OCI-LY7 (cell line): Measurements from ENCODE around the gene CARMIL1. TPM values are rescaled to one million over a fixed set of nuclear protein-coding genes. Genes with fewer than 3 reads are reported as not detected.

Experiments
- BruUV-seq: library from RNA; stranded (reverse); fragments of 400-500 nt; replicated peaks from 2 replicates; lab custom pipeline; 2021; lab: Mats Ljungman, UMichigan
- CTCF ChIA-PET: fragments of 300-600 bp; sonication (Branson Sonifier 250); formaldehyde crosslinking; loops from one replicate; lab custom pipeline; 2022; ENCODE audit warnings: antibody characterized with exemption; ENCODE audit not compliant: unreplicated experiment; lab: Charles Lee
- POLR2A ChIA-PET: fragments of 300-600 bp; sonication (Branson Sonifier 250); formaldehyde crosslinking; loops from one replicate; lab custom pipeline; 2022; ENCODE audit warnings: antibody characterized with exemption; lab: Charles Lee
- DNase-seq: peaks from one replicate; pipeline ENCODE4 v3.0.0-alpha.2; 2015; ENCODE audit warnings: low spot score
- H2AFZ ChIP-seq: fragments of 200-600 bp; sonication (generic), shearing (Covaris generic); 2 replicates; pipeline ENCODE4 v1.6.1; 2014; ENCODE audit warnings: mild to moderate bottlenecking, antibody characterized with exemption, low read length, moderate library complexity
- H3K27ac ChIP-seq: fragments of 200-600 bp; sonication (generic); 2 replicates; pipeline ENCODE4 v1.5.1; 2014; ENCODE audit warnings: mixed run types, low read depth, mild to moderate bottlenecking, moderate library complexity, low read length, inconsistent platforms; ENCODE audit not compliant: poor library complexity, severe bottlenecking
- H3K36me3 ChIP-seq: fragments of 200-600 bp; sonication (generic); 2 replicates; pipeline ENCODE4 v1.6.1; 2014; ENCODE audit warnings: mild to moderate bottlenecking, antibody characterized with exemption, low read length, moderate library complexity, mixed read lengths; ENCODE audit not compliant: insufficient read depth
- H3K4me1 ChIP-seq: fragments of 200-600 bp; sonication (generic); 2 replicates; pipeline ENCODE4 v1.5.1; 2014; ENCODE audit warnings: mild to moderate bottlenecking, low read length; ENCODE audit not compliant: insufficient read depth, poor library complexity, severe bottlenecking
- H3K4me2 ChIP-seq: fragments of 200-600 bp; sonication (generic); 2 replicates; pipeline ENCODE4 v1.6.1; 2014; ENCODE audit warnings: mild to moderate bottlenecking, low read length
- H3K4me3 ChIP-seq: fragments of 200-600 bp; sonication (generic); 2 replicates; pipeline ENCODE4 v1.5.1; 2014; ENCODE audit warnings: mild to moderate bottlenecking, low read depth, low read length; ENCODE audit not compliant: poor library complexity, severe bottlenecking
- H3K79me2 ChIP-seq: fragments of 200-600 bp; sonication (generic); 2 replicates; pipeline ENCODE4 v1.6.1; 2016; ENCODE audit warnings: low read depth, mild to moderate bottlenecking, low read length, moderate library complexity, mixed read lengths; ENCODE audit not compliant: insufficient read depth
- H3K9me2 ChIP-seq: fragments of 200-600 bp; sonication (generic); 2 replicates; pipeline ENCODE4 v1.6.1; 2016; ENCODE audit warnings: mild to moderate bottlenecking, low read length, mixed read lengths; ENCODE audit not compliant: insufficient read depth
- H3K9me3 ChIP-seq: fragments of 200-600 bp; sonication (generic); 2 replicates; pipeline ENCODE4 v1.6.1; 2014; ENCODE audit warnings: mild to moderate bottlenecking, mixed run types, low read length, mixed read lengths
- H4K20me1 ChIP-seq: fragments of 200-600 bp; sonication (generic); 2 replicates; pipeline ENCODE4 v1.6.1; 2014; ENCODE audit warnings: mild to moderate bottlenecking, antibody characterized with exemption, low read length, moderate library complexity, mixed read lengths; ENCODE audit not compliant: insufficient read depth
- CTCF ChIP-seq: fragments of 200-600 bp; sonication (generic); conservative IDR thresholded peaks from 2 replicates; pipeline ENCODE4 v1.5.1; 2014; ENCODE audit warnings: mild to moderate bottlenecking, antibody characterized with exemption, low read length, moderate library complexity, mixed read lengths
- EZH2phosphoT487 ChIP-seq: fragments of 200-600 bp; sonication (generic); IDR thresholded peaks from 2 replicates; pipeline ENCODE4 v1.6.1; 2018; ENCODE audit warnings: low read depth, borderline replicate concordance, mild to moderate bottlenecking, mixed run types, antibody characterized with exemption, low read length, moderate library complexity, mixed read lengths
- intact Hi-C: fragments of 100-400 bp; cut with micrococcal nuclease; formaldehyde crosslinking; loops from one replicate; pipeline ENCODE4 v1.10.0; 2022; ENCODE audit not compliant: unreplicated experiment
- total RNA-seq, 2 experiments: library from RNA; depleted of rRNA in 1 of 2; stranded (reverse); fragments of >200 nt in 1 of 2; shearing (Covaris generic) in 1 of 2; gene quantifications; 2 replicates each; pipeline ENCODE4 v1.2.3, GENCODE V29; 2014 to 2022

Gene CARMIL1
- total RNA-seq, 2 experiments from 2014 or later: 25.5 to 40.1 TPM

GRCh38 chr6:25232479-25232878, 46.7 kb upstream of the CARMIL1 start:
- Histone ChIP-seq H3K9me2 (no peaks in the 10 kb centered on the region), H3K79me2 (no peaks in the 10 kb centered on the region), H3K4me2 (no peak overlapping the region), H4K20me1 (no peaks in the 10 kb centered on the region), H3K4me1 (no peaks in the 10 kb centered on the region), H3K9me3 (no peaks in the 10 kb centered on the region), H3K4me3 (no peak overlapping the region), H3K27ac (no peak overlapping the region), H3K36me3 (no peaks in the 10 kb centered on the region), H2AFZ (no peak overlapping the region)
- intact Hi-C loops: no loop called here
- CTCF ChIA-PET: no interaction called here
- POLR2A ChIA-PET: interaction anchor here (0.7 kb wide), 1 partner anchor 127 kb away, joined by 3 read pairs; no protein-coding TSS in a partner anchor
- BruUV-seq: no TSS peak
- no peak for DNase-seq
- TF ChIP-seq CTCF (no peak), EZH2phosphoT487 (no peak)

GRCh38 chr6:25233226-25233625, 45.9 kb upstream of the CARMIL1 start:
- intact Hi-C loops: no loop called here
- no peaks in the 10 kb centered on the region for H3K4me1 ChIP-seq
- H3K9me3 ChIP-seq: no peaks in the 10 kb centered on the region
- no peaks in the 10 kb centered on the region for H4K20me1 ChIP-seq
- no peak overlapping the region for H3K4me3 ChIP-seq
- H3K79me2 ChIP-seq: no peaks in the 10 kb centered on the region
- CTCF ChIA-PET: no interaction called here
- no TSS peak for BruUV-seq
- H3K27ac ChIP-seq: no peak overlapping the region
- H3K9me2 ChIP-seq: no peaks in the 10 kb centered on the region
- DNase-seq: no peak
- H3K4me2 ChIP-seq: no peak overlapping the region
- no peak overlapping the region for H2AFZ ChIP-seq
- no peaks in the 10 kb centered on the region for H3K36me3 ChIP-seq
- TF ChIP-seq CTCF: no peak
- no peak for TF ChIP-seq EZH2phosphoT487
- POLR2A ChIA-PET: interaction anchor here (0.7 to 0.8 kb wide), 3 partner anchors 18 to 477 kb away, joined by 3 read pairs; no protein-coding TSS in a partner anchor

GRCh38 chr6:25237579-25237978, 41.6 kb upstream of the CARMIL1 start:
- Histone ChIP-seq H3K4me3 (no peak overlapping the region), H3K27ac (no peak overlapping the region), H4K20me1 (no peaks in the 10 kb centered on the region), H3K79me2 (no peaks in the 10 kb centered on the region), H3K9me3 (no peaks in the 10 kb centered on the region), H3K36me3 (no peaks in the 10 kb centered on the region), H3K4me2 (no peak overlapping the region), H3K9me2 (no peaks in the 10 kb centered on the region), H2AFZ (no peak overlapping the region), H3K4me1 (no peaks in the 10 kb centered on the region)
- ChIA-PET CTCF (no interaction called here), POLR2A (no interaction called here)
- no peak for TF ChIP-seq EZH2phosphoT487
- intact Hi-C loops: no loop called here
- no peak for DNase-seq
- no TSS peak for BruUV-seq
